ENCODE data around the gene HMCN2.

Gene HMCN2

GRCh38 chr9:130443456-130443801 is 177.9 kb downstream of the HMCN2 start:
- TF ChIP-seq EZH2phosphoT487 (IDR thresholded peaks at IDR 0.05; ENCODE audit: low read depth) (no peak), CTCF (IDR thresholded peaks at IDR 0.05; ENCODE audit: low read depth, low read length) (no peak)
- H3K4me1 ChIP-seq (ENCODE audit: low read length): peaks cover 12% of the 10 kb centered on the region
- no peaks in the 10 kb centered on the region for H3K36me3 ChIP-seq (replicated peaks; ENCODE audit: low read depth, low read length)
- H3K4me2 ChIP-seq (ENCODE audit: low read length): no peak overlapping the region
- no peaks in the 10 kb centered on the region for H3K27me3 ChIP-seq (ENCODE audit: low read depth, low read length)
- H3K79me2 ChIP-seq (ENCODE audit: low read length): no peaks in the 10 kb centered on the region
- H3K9ac ChIP-seq (ENCODE audit: low read length): no peak overlapping the region
- H3K27ac ChIP-seq (ENCODE audit: low read length): no peak overlapping the region
- no peak overlapping the region for H3K4me3 ChIP-seq (ENCODE audit: low read length)
- no peaks in the 10 kb centered on the region for H4K20me1 ChIP-seq (ENCODE audit: insufficient read depth, low read length)
- H3K9me3 ChIP-seq (ENCODE audit: insufficient read depth, low read length): peaks cover 4% of the 10 kb centered on the region; the same call in 1 of the 2 replicates
- H2AFZ ChIP-seq (ENCODE audit: low read depth, low read length): no peak overlapping the region

- Histone ChIP-seq H3K36me3 (replicated peaks; ENCODE audit: low read depth, low read length) (no peaks in the 10 kb centered on the region), H3K4me3 (ENCODE audit: low read length) (no peak overlapping the region), H3K27me3 (ENCODE audit: low read depth, low read length) (no peaks in the 10 kb centered on the region), H3K9me3 (ENCODE audit: insufficient read depth, low read length) (peaks cover 4% of the 10 kb centered on the region; the same call in 1 of the 2 replicates), H3K4me2 (ENCODE audit: low read length) (no peak overlapping the region), H3K79me2 (ENCODE audit: low read length) (no peaks in the 10 kb centered on the region), H2AFZ (ENCODE audit: low read depth, low read length) (no peak overlapping the region), H4K20me1 (ENCODE audit: insufficient read depth, low read length) (no peaks in the 10 kb centered on the region), H3K4me1 (ENCODE audit: low read length) (peaks cover 18% of the 10 kb centered on the region), H3K9ac (ENCODE audit: low read length) (no peak overlapping the region), H3K27ac (ENCODE audit: low read length) (no peak overlapping the region)
- TF ChIP-seq CTCF (IDR thresholded peaks at IDR 0.05; ENCODE audit: low read depth, low read length) (no peak), EZH2phosphoT487 (IDR thresholded peaks at IDR 0.05; ENCODE audit: low read depth) (no peak)
These were observed 178.4 kb downstream of the HMCN2 start for GRCh38 chr9:130443840-130444492.

GRCh38 chr9:130444565-130445221 is 179.1 kb downstream of the HMCN2 start, which contains the start of gene ASS1:
TSS of gene ASS1 (plus strand) at chr9:130444961. CDS start at chr9:130452229, 7,268 bp downstream.
- no peaks in the 10 kb centered on the region for H3K27me3 ChIP-seq (ENCODE audit: low read depth, low read length)
- no peak within 1 kb of the TSS for H3K27ac ChIP-seq (ENCODE audit: low read length)
- no peak within 1 kb of the TSS for H3K9ac ChIP-seq (ENCODE audit: low read length)
- H3K4me3 ChIP-seq (ENCODE audit: low read length): no peak within 1 kb of the TSS
- H3K4me2 ChIP-seq (ENCODE audit: low read length): no peak within 1 kb of the TSS
- peaks cover 19% of the 10 kb centered on the region for H3K4me1 ChIP-seq (ENCODE audit: low read length)
- no peaks in the 10 kb centered on the region for H3K79me2 ChIP-seq (ENCODE audit: low read length)
- H2AFZ ChIP-seq (ENCODE audit: low read depth, low read length): no peak within 1 kb of the TSS
- H4K20me1 ChIP-seq (ENCODE audit: insufficient read depth, low read length): no peaks in the 10 kb centered on the region
- no peaks in the 10 kb centered on the region for H3K36me3 ChIP-seq (replicated peaks; ENCODE audit: low read depth, low read length)
- no peak for TF ChIP-seq CTCF (IDR thresholded peaks at IDR 0.05; ENCODE audit: low read depth, low read length)
- H3K9me3 ChIP-seq (ENCODE audit: insufficient read depth, low read length): peaks cover 4% of the 10 kb centered on the region; the same call in 1 of the 2 replicates

DNA sequence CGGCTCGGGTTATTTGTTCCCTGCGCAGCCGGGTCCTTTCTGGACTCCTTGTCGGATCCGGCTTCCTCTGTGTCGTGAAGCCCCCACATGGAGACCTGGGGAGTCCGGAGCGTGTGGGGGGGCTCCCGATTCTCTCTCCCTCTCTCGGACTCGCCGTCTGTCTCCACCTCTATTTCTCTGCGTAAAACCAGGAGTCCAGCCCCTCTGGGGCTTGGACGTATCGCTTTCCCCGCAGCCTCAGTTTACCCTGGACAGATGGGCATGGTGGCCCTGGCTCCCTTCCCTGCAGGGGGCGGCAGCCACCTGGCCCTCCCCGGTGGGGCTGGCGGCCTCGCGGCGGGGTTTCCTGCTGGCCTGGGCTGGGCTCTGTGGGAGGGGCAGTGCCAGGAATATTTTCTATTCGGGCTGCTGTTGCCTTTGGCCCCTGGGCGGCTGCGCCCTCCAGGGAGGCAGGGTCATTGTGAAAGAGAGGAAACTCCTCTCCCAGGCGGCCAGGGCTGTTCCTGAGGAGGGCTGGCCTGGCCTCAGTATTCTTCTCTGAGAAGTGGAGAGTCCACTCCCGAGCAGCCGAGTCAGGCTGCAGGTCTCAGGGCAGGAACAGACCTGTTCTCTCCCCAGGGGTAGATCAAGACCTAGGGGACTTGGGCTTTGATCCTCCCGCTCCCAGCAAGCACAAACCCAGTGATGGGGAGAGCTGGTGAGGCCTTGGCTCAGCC is 179.9 kb downstream of the HMCN2 start:
- Histone ChIP-seq H3K4me3 (ENCODE audit: low read length) (no peak overlapping the region), H3K36me3 (replicated peaks; ENCODE audit: low read depth, low read length) (no peaks in the 10 kb centered on the region), H3K9me3 (ENCODE audit: insufficient read depth, low read length) (peaks cover 4% of the 10 kb centered on the region; the same call in 1 of the 2 replicates), H3K27ac (ENCODE audit: low read length) (no peak overlapping the region), H3K4me2 (ENCODE audit: low read length) (no peak overlapping the region), H3K4me1 (ENCODE audit: low read length) (peaks cover 19% of the 10 kb centered on the region), H3K79me2 (ENCODE audit: low read length) (no peaks in the 10 kb centered on the region), H2AFZ (ENCODE audit: low read depth, low read length) (no peak overlapping the region), H3K9ac (ENCODE audit: low read length) (no peak overlapping the region), H3K27me3 (ENCODE audit: low read depth, low read length) (no peaks in the 10 kb centered on the region), H4K20me1 (ENCODE audit: insufficient read depth, low read length) (no peaks in the 10 kb centered on the region)
- no peak for TF ChIP-seq CTCF (IDR thresholded peaks at IDR 0.05; ENCODE audit: low read depth, low read length)
- no peak for TF ChIP-seq EZH2phosphoT487 (IDR thresholded peaks at IDR 0.05; ENCODE audit: low read depth)

All from OCI-LY3 (cell line).